K562 (cell line): ENCODE results near the gene IFNA21.

ENCODE experiments used
- CHD2 ChIP-seq: IDR thresholded peaks from 2 replicates; pipeline ENCODE4 v1.6.1; 2011; ENCODE audit warnings: low read depth, low read length
- EP300 ChIP-seq: IDR thresholded peaks from 2 replicates; pipeline ENCODE4 v1.6.1; 2012; ENCODE audit warnings: low read length, improper control_type of control experiment
- POLR2B ChIP-seq: fragments of 450-650 bp; IDR thresholded peaks from 2 replicates; pipeline ENCODE4 v1.6.1; 2018; ENCODE audit warnings: low read depth; ENCODE audit not compliant: partially characterized antibody
- RCOR1 ChIP-seq, 2 experiments: IDR thresholded peaks; 2 replicates each; pipeline ENCODE4 v1.6.1; 2012; ENCODE audit warnings: low read depth in 2 of 2, low read length in 2 of 2, borderline replicate concordance in 1 of 2, improper control_type of control experiment in 1 of 2
- TF ChIP-seq, protein P1 (sequence below), 2 experiments: IDR thresholded peaks; 2 replicates each; pipeline ENCODE4 v1.6.1; 2011; ENCODE audit warnings: borderline replicate concordance in 1 of 2, control low read depth in 1 of 2, low read depth in 1 of 2, low read length in 1 of 2, mild to moderate bottlenecking in 1 of 2, mixed read lengths in 1 of 2, moderate library complexity in 1 of 2; ENCODE audit not compliant: insufficient read depth in 1 of 2, insufficient read length in 1 of 2, poor library complexity in 1 of 2, severe bottlenecking in 1 of 2; ENCODE audit errors: extremely low read depth in 1 of 2

DNA sequence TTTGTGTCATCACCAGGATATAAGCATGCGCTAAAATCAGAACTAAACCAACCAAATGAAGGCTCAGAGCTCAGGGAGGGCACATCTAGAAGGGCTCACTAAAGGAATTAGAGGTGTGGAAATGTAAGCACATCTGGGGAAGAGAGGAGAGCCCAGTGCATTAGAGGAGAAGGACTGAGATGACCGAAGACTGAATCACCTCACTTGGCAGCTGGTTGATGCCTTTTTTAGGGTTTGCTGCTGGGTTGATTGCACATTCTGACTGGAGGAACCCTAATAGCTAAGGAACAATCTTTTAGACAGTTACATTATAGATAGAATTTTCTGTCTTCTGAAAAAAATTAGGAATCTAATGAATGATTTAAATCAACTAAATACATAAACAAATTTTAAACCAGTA is 8.2 kb upstream of the IFNA21 start:
- TF ChIP-seq CHD2 (no peak), EP300 (no peak), RCOR1 (IDR thresholded peaks at IDR 0.05; ENCODE audit: borderline replicate concordance in 1 of 2, low read depth in 2 of 2, low read length in 2 of 2) (no peak), POLR2B (no peak)
- TF ChIP-seq, protein P1, sequence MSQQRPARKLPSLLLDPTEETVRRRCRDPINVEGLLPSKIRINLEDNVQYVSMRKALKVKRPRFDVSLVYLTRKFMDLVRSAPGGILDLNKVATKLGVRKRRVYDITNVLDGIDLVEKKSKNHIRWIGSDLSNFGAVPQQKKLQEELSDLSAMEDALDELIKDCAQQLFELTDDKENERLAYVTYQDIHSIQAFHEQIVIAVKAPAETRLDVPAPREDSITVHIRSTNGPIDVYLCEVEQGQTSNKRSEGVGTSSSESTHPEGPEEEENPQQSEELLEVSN (IDR thresholded peaks at IDR 0.05; ENCODE audit: borderline replicate concordance in 1 of 2, extremely low read depth in 1 of 2, insufficient read depth in 1 of 2, insufficient read length in 1 of 2, low read depth in 1 of 2, low read length in 1 of 2, poor library complexity in 1 of 2, severe bottlenecking in 1 of 2): no peak
